NCI-H2081 treated with DMSO at 0.1 percent for 48 hours (cell line): ENCODE results near the gene ACAP2.
"Not testable (repeated sequence)": the region's sequence is repeated elsewhere in the genome, so short reads cannot be mapped to it uniquely, and the experiment has no call there.

Experiments
- DNase-seq: peaks from one replicate; lab custom pipeline; 2025; lab: John Stamatoyannopoulos, UW

ACAP2 gene

GRCh38 chr3:195386739-195387138 is 56.1 kb downstream of the ACAP2 start:
- DNase-seq: no peak

- no peak for DNase-seq
These were observed 57.3 kb downstream of the ACAP2 start for GRCh38 chr3:195385526-195385925.

- DNase-seq: no peak
These were observed 57.9 kb downstream of the ACAP2 start for GRCh38 chr3:195384952-195385351.

GRCh38 chr3:195372220-195372619 is 70.6 kb downstream of the ACAP2 start:
- no peak for DNase-seq

GRCh38 chr3:195366200-195366925 is 76.5 kb downstream of the ACAP2 start:
- no peak for DNase-seq

- DNase-seq: no peak
These were observed 77.4 kb downstream of the ACAP2 start for GRCh38 chr3:195365371-195365770.

GRCh38 chr3:195357797-195358196 is 85.0 kb downstream of the ACAP2 start:
- not testable (repeated sequence) for DNase-seq

GRCh38 chr3:195356151-195357086 is 86.4 kb downstream of the ACAP2 start:
- DNase-seq: no peak

GRCh38 chr3:195354009-195354408 is 88.8 kb downstream of the ACAP2 start:
- DNase-seq: not testable (repeated sequence)

GRCh38 chr3:195352895-195353488 is 89.8 kb downstream of the ACAP2 start:
- no peak for DNase-seq

GRCh38 chr3:195348426-195349115 is 94.2 kb downstream of the ACAP2 start:
- no peak for DNase-seq

GRCh38 chr3:195337747-195338146 is 105.1 kb downstream of the ACAP2 start:
- DNase-seq: no peak

GRCh38 chr3:195334967-195335366 is 107.9 kb downstream of the ACAP2 start:
- no peak for DNase-seq

- no peak for DNase-seq
These were observed 123.8 kb downstream of the ACAP2 start for GRCh38 chr3:195319060-195319459.

- no peak for DNase-seq
These were observed 130.1 kb downstream of the ACAP2 start for GRCh38 chr3:195312714-195313113.

GRCh38 chr3:195307711-195308110 is 135.1 kb downstream of the ACAP2 start:
- no peak for DNase-seq

GRCh38 chr3:195306369-195306768 is 136.5 kb downstream of the ACAP2 start:
- no peak for DNase-seq

- DNase-seq: no peak
These were observed 140.4 kb downstream of the ACAP2 start for GRCh38 chr3:195302431-195302830.

- DNase-seq: no peak
These were observed 145.4 kb downstream of the ACAP2 start for GRCh38 chr3:195297446-195297845.

- DNase-seq: no peak
These were observed 146.2 kb downstream of the ACAP2 start for GRCh38 chr3:195296662-195297061.

- DNase-seq: no peak
These were observed 151.7 kb downstream of the ACAP2 start for GRCh38 chr3:195291121-195291520.

- DNase-seq: not testable (repeated sequence)
These were observed 152.2 kb downstream of the ACAP2 start for GRCh38 chr3:195290643-195291042.
